SU-DHL-6 (cell line): Measurements from ENCODE around the gene KCTD11.

Source experiments
- H2AFZ ChIP-seq: fragments of 200-600 bp; sonication (generic); 2 replicates; pipeline ENCODE4 v1.6.1; 2014; ENCODE audit warnings: low read depth, mild to moderate bottlenecking, moderate library complexity, mixed read lengths, antibody characterized with exemption, low read length; ENCODE audit not compliant: severe bottlenecking
- H3F3A ChIP-seq: fragments of 200-600 bp; shearing (Covaris generic); 2 replicates; pipeline ENCODE4 v1.6.0; 2016; ENCODE audit warnings: antibody characterized with exemption, mild to moderate bottlenecking; ENCODE audit not compliant: insufficient read depth
- H3K27ac ChIP-seq: fragments of 200-600 bp; sonication (generic); 2 replicates; pipeline ENCODE4 v1.5.1; 2016; ENCODE audit warnings: low read depth, mild to moderate bottlenecking, low read length, moderate library complexity, mixed read lengths
- H3K27me3 ChIP-seq: fragments of 200-600 bp; sonication (generic), shearing (Covaris generic); 2 replicates; pipeline ENCODE4 v1.6.0; 2014; ENCODE audit warnings: mild to moderate bottlenecking, low read length
- H3K36me3 ChIP-seq: fragments of 200-600 bp; sonication (generic); 2 replicates; pipeline ENCODE4 v1.6.1; 2014; ENCODE audit warnings: mild to moderate bottlenecking, low read length, mixed read lengths
- H3K4me2 ChIP-seq: fragments of 300-600, 200-600 bp; shearing (Covaris generic), sonication (generic); 2 replicates; pipeline ENCODE4 v1.6.0; 2014; ENCODE audit warnings: low read length, low read depth, mild to moderate bottlenecking; ENCODE audit not compliant: poor library complexity, severe bottlenecking
- H3K4me3 ChIP-seq: fragments of 200-600 bp; sonication (generic); 2 replicates; pipeline ENCODE4 v1.5.1; 2014; ENCODE audit warnings: antibody characterized with exemption, low read length, mild to moderate bottlenecking, mixed read lengths; ENCODE audit not compliant: insufficient read depth, poor library complexity, severe bottlenecking
- H3K79me2 ChIP-seq: fragments of 200-600 bp; sonication (generic); 2 replicates; pipeline ENCODE4 v1.6.1; 2014; ENCODE audit warnings: mild to moderate bottlenecking, low read length, moderate library complexity; ENCODE audit not compliant: insufficient read depth
- H3K9ac ChIP-seq: fragments of 200-600 bp; sonication (generic); 2 replicates; pipeline ENCODE4 v1.7.0; 2014; ENCODE audit warnings: mild to moderate bottlenecking, low read length
- H3K9me2 ChIP-seq: fragments of 200-600 bp; sonication (generic); replicated peaks from 2 replicates; pipeline ENCODE4 v1.6.1; 2014; ENCODE audit warnings: low read length; ENCODE audit not compliant: insufficient read depth
- H3K9me3 ChIP-seq: fragments of 200-600 bp; sonication (generic); 2 replicates; pipeline ENCODE4 v1.6.1; 2014; ENCODE audit warnings: low read length, mixed read lengths; ENCODE audit not compliant: insufficient read depth
- H4K20me1 ChIP-seq: fragments of 200-600 bp; sonication (generic); 2 replicates; pipeline ENCODE4 v1.6.1; 2014; ENCODE audit warnings: low read depth, mild to moderate bottlenecking, antibody characterized with exemption, low read length, moderate library complexity, mixed read lengths
- CTCF ChIP-seq: fragments of 200-600 bp; sonication (generic); IDR thresholded peaks from one replicate; pipeline ENCODE4 v1.5.1; 2017; ENCODE audit warnings: antibody characterized with exemption, mild to moderate bottlenecking, low read length, moderate library complexity; ENCODE audit not compliant: insufficient read depth, poor library complexity, severe bottlenecking
- EZH2phosphoT487 ChIP-seq: fragments of 200-600 bp; sonication (generic), shearing (Covaris generic); conservative IDR thresholded peaks from 2 replicates; pipeline ENCODE4 v1.6.1; 2018; ENCODE audit warnings: mild to moderate bottlenecking, antibody characterized with exemption, low read length, moderate library complexity, mixed read lengths

KCTD11 gene

GRCh38 chr17:7380321-7380720 lies 28.4 kb downstream of the KCTD11 start:
- Histone ChIP-seq H3K9me2 (no peaks in the 10 kb centered on the region), H3F3A (no peaks in the 10 kb centered on the region), H3K4me2 (no peak overlapping the region), H3K4me3 (no peak overlapping the region), H4K20me1 (no peaks in the 10 kb centered on the region), H3K9ac (no peak overlapping the region), H3K79me2 (no peaks in the 10 kb centered on the region), H3K27me3 (no peaks in the 10 kb centered on the region), H3K36me3 (no peaks in the 10 kb centered on the region), H3K9me3 (peaks cover 9% of the 10 kb centered on the region; the same call in 1 of the 2 replicates), H3K27ac (no peak overlapping the region), H2AFZ (no peak overlapping the region)
- no peak for TF ChIP-seq CTCF
- no peak for TF ChIP-seq EZH2phosphoT487

DNA sequence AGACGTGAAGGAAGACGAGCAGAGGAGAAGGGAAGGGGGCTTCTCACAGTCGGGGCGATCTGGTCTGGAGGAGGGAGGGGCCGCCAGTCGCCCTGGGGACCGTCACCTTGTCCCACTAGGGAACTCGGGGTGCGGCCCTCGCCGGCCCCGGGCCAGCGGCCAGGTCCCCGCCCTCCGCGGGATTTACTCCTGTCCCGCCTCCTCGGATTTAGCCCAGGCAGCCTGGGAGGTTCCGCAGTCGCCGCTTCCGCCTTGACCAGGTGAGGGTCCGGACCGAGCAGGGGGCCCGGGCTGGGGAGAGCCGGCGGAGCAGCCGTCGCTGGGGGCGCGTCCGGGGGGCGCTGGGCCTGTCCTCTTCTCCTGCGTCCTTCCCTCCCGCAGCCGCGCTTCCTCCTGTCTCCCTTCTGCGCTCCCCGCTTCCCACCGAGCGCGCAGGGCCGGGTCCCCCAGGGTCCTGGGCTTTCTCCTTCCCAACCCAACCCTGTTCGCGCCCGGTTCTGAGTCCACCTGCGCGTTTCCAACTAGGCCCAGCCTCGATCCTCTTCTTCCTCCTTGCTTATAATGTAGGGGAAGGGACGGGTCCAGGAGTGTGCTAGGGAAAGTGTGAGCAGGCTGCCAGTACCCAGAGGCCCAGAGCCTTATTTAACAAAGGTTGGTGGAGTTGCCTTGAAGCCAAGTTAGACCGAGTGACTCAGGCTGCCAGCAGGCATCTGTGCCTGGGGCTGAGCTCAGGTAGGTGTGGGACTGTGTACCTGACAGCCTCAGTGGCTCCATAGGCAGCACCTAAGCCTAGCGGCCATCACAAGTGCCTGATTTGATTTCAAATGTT lies 29.1 kb downstream of the KCTD11 start, which contains the start of gene TNK1:
Gene TNK1, plus strand, starts transcription at position 235 of the 829 bp plus-strand sequence. CDS start 1,838 bp downstream, outside the sequence.
- Histone ChIP-seq H4K20me1 (no peaks in the 10 kb centered on the region), H3F3A (no peaks in the 10 kb centered on the region), H2AFZ (no peak within 1 kb of the TSS), H3K27me3 (no peaks in the 10 kb centered on the region), H3K79me2 (no peaks in the 10 kb centered on the region), H3K9ac (no peak within 1 kb of the TSS), H3K27ac (no peak within 1 kb of the TSS), H3K4me2 (no peak within 1 kb of the TSS), H3K9me3 (peaks cover 9% of the 10 kb centered on the region; the same call in 1 of the 2 replicates), H3K9me2 (no peaks in the 10 kb centered on the region), H3K4me3 (no peak within 1 kb of the TSS), H3K36me3 (no peaks in the 10 kb centered on the region)
- TF ChIP-seq CTCF (no peak), EZH2phosphoT487 (no peak)

DNA sequence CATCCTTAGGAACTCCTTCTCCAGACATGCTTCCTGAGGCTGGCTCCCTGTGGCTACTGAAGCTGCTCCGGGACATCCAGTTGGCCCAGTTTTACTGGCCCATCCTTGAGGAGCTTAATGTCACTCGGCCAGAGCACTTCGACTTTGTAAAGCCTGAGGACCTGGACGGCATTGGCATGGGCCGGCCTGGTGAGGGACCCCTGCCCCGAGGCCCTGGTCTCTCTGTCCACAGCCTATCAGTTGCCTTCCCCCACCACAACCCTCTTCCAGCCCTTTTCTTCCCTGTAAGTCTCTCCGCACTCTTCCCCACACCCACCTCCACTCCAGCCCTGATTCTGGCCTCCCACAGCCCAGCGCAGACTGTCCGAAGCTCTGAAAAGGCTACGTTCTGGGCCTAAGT lies 30.9 kb downstream of the KCTD11 start:
- H3K9me3 ChIP-seq: peaks cover 9% of the 10 kb centered on the region; the same call in 1 of the 2 replicates
- H4K20me1 ChIP-seq: no peaks in the 10 kb centered on the region
- no peaks in the 10 kb centered on the region for H3K36me3 ChIP-seq
- TF ChIP-seq EZH2phosphoT487 (no peak), CTCF (no peak)
- H3K4me3 ChIP-seq: no peak overlapping the region
- H3F3A ChIP-seq: no peaks in the 10 kb centered on the region
- no peaks in the 10 kb centered on the region for H3K9me2 ChIP-seq
- H3K9ac ChIP-seq: no peak overlapping the region
- H2AFZ ChIP-seq: no peak overlapping the region
- H3K79me2 ChIP-seq: no peaks in the 10 kb centered on the region
- H3K4me2 ChIP-seq: no peak overlapping the region
- H3K27me3 ChIP-seq: no peaks in the 10 kb centered on the region
- no peak overlapping the region for H3K27ac ChIP-seq
